Measurements from ENCODE around the gene PPM1G.

DNA sequence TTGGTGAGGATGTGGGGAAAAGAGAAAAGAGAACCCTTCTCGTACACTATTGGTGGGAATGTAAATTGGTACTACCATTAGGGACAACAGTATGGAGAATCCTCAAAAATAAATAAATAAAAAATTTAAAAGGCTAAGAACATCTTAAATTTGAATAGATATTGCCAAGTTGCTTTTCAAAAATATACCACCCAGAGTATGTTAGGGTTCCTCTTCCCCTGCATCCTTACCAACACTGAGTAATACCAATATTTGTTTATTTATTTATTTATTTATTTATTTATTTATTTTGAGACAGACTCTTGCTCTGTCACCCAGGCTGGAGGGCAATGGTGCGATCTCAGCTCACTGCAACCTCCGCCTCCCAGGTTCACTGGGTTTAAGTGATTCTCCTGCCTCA, 13.6 kb upstream of the PPM1G start:
- TF ChIP-seq EZH2phosphoT487 (IDR thresholded peaks at IDR 0.05; ENCODE audit: insufficient read depth, low read depth): no peak
- no peak for TF ChIP-seq EZH2 (IDR thresholded peaks at IDR 0.05; ENCODE audit: insufficient read depth, poor library complexity, severe bottlenecking)
